Measurements from ENCODE around the gene PHLDA3.

Gene PHLDA3

DNA sequence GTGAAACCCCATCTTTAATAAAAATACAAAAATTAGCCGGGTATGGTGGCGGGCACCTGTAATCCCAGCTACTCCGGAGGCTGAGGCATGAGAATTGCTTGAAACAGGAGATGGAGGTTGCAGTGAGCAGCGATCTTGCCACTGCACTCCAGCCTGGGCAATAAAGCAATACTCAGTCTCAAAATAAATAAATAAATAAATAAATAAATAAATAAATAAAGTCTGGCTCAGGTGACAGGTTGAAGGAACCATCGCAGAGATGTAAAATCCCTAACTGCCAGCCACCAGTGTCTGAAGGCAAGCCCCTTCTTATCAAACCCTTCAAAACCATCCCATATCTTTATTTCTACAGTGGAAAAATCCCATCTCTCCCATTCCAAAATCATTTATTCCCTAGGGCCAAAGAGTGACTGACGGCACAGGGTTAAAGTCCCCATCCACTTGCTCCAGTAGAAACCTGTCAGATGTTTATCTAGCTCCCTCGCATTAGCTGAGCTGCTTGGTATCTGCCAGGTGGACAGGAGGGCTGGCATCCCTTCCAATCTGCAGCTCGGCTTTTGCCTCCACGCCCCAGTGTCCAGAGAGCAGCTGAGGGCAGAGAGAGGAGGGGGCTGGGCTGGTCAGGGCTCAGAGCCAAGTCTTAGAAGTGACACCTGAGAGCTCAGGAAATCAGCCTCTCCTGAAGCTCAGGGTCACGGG, 33.0 kb upstream of the PHLDA3 start (continued):
- TF ChIP-seq, protein P1, sequence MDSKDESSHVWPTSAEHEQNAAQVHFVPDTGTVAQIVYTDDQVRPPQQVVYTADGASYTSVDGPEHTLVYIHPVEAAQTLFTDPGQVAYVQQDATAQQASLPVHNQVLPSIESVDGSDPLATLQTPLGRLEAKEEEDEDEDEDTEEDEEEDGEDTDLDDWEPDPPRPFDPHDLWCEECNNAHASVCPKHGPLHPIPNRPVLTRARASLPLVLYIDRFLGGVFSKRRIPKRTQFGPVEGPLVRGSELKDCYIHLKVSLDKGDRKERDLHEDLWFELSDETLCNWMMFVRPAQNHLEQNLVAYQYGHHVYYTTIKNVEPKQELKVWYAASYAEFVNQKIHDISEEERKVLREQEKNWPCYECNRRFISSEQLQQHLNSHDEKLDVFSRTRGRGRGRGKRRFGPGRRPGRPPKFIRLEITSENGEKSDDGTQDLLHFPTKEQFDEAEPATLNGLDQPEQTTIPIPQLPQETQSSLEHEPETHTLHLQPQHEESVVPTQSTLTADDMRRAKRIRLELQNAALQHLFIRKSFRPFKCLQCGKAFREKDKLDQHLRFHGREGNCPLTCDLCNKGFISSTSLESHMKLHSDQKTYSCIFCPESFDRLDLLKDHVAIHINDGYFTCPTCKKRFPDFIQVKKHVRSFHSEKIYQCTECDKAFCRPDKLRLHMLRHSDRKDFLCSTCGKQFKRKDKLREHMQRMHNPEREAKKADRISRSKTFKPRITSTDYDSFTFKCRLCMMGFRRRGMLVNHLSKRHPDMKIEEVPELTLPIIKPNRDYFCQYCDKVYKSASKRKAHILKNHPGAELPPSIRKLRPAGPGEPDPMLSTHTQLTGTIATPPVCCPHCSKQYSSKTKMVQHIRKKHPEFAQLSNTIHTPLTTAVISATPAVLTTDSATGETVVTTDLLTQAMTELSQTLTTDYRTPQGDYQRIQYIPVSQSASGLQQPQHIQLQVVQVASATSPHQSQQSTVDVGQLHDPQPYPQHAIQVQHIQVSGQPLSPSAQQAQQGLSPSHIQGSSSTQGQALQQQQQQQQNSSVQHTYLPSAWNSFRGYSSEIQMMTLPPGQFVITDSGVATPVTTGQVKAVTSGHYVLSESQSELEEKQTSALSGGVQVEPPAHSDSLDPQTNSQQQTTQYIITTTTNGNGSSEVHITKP (tag by site-specific recombination; IDR thresholded peaks at IDR 0.05): no peak

DNA sequence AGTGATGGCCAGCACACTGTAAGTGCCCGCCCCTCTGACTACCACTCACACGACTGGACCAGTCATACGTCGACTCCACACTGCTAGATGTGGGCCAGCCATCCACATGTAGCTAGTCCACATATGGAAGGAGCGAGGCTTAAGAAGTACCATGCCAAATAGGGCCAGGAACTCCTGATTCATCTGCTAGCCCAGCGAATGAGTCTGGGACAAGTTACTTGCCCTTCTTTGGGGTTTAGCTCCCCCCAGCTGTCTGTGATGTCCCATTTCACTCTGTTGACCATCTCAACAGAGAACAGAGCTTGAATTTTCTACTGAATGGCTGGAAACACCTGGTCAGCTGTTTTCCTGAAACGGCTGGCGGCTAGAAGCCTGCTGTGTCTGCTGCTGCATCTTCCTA, 32.2 kb upstream of the PHLDA3 start:
- TF ChIP-seq ZSCAN16 (tag by site-specific recombination; IDR thresholded peaks at IDR 0.05) (no peak), ZNF132 (tag by site-specific recombination; IDR thresholded peaks at IDR 0.05; ENCODE audit: borderline replicate concordance) (no peak), ZNF660 (tag by site-specific recombination; IDR thresholded peaks at IDR 0.05) (no peak), ZNF24 (tag by site-specific recombination; IDR thresholded peaks at IDR 0.05) (no peak), ZNF768 (tag by site-specific recombination; IDR thresholded peaks at IDR 0.05) (no peak), ZNF366 (tag by site-specific recombination; conservative IDR thresholded peaks at IDR 0.05) (no peak), ZNF184 (tag by site-specific recombination; IDR thresholded peaks at IDR 0.05) (no peak), SETDB1 (IDR thresholded peaks at IDR 0.05; ENCODE audit: insufficient read length, low read length) (no peak)
- TF ChIP-seq, protein P2, sequence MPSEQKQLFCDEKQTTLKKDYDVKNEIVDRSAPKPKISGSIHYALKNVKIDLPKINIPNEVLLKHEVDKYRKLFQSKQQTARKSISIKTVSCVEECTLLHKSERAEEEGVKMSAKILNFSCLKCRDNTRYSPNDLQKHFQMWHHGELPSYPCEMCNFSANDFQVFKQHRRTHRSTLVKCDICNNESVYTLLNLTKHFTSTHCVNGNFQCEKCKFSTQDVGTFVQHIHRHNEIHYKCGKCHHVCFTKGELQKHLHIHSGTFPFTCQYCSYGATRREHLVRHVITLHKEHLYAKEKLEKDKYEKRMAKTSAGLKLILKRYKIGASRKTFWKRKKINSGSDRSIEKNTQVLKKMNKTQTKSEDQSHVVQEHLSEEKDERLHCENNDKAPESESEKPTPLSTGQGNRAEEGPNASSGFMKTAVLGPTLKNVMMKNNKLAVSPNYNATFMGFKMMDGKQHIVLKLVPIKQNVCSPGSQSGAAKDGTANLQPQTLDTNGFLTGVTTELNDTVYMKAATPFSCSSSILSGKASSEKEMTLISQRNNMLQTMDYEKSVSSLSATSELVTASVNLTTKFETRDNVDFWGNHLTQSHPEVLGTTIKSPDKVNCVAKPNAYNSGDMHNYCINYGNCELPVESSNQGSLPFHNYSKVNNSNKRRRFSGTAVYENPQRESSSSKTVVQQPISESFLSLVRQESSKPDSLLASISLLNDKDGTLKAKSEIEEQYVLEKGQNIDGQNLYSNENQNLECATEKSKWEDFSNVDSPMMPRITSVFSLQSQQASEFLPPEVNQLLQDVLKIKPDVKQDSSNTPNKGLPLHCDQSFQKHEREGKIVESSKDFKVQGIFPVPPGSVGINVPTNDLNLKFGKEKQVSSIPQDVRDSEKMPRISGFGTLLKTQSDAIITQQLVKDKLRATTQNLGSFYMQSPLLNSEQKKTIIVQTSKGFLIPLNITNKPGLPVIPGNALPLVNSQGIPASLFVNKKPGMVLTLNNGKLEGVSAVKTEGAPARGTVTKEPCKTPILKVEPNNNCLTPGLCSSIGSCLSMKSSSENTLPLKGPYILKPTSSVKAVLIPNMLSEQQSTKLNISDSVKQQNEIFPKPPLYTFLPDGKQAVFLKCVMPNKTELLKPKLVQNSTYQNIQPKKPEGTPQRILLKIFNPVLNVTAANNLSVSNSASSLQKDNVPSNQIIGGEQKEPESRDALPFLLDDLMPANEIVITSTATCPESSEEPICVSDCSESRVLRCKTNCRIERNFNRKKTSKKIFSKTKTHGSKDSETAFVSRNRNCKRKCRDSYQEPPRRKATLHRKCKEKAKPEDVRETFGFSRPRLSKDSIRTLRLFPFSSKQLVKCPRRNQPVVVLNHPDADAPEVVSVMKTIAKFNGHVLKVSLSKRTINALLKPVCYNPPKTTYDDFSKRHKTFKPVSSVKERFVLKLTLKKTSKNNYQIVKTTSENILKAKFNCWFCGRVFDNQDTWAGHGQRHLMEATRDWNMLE (tag by site-specific recombination; conservative IDR thresholded peaks at IDR 0.05; ENCODE audit: low read depth): no peak
- TF ChIP-seq, protein P3, sequence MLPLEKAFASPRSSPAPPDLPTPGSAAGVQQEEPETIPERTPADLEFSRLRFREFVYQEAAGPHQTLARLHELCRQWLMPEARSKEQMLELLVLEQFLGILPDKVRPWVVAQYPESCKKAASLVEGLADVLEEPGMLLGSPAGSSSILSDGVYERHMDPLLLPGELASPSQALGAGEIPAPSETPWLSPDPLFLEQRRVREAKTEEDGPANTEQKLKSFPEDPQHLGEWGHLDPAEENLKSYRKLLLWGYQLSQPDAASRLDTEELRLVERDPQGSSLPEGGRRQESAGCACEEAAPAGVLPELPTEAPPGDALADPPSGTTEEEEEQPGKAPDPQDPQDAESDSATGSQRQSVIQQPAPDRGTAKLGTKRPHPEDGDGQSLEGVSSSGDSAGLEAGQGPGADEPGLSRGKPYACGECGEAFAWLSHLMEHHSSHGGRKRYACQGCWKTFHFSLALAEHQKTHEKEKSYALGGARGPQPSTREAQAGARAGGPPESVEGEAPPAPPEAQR (tag by site-specific recombination; IDR thresholded peaks at IDR 0.05): no peak
- TF ChIP-seq, protein P4, sequence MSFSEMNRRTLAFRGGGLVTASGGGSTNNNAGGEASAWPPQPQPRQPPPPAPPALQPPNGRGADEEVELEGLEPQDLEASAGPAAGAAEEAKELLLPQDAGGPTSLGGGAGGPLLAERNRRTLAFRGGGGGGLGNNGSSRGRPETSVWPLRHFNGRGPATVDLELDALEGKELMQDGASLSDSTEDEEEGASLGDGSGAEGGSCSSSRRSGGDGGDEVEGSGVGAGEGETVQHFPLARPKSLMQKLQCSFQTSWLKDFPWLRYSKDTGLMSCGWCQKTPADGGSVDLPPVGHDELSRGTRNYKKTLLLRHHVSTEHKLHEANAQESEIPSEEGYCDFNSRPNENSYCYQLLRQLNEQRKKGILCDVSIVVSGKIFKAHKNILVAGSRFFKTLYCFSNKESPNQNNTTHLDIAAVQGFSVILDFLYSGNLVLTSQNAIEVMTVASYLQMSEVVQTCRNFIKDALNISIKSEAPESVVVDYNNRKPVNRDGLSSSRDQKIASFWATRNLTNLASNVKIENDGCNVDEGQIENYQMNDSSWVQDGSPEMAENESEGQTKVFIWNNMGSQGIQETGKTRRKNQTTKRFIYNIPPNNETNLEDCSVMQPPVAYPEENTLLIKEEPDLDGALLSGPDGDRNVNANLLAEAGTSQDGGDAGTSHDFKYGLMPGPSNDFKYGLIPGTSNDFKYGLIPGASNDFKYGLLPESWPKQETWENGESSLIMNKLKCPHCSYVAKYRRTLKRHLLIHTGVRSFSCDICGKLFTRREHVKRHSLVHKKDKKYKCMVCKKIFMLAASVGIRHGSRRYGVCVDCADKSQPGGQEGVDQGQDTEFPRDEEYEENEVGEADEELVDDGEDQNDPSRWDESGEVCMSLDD (tag by site-specific recombination; IDR thresholded peaks at IDR 0.05): no peak
- TF ChIP-seq, protein P5, sequence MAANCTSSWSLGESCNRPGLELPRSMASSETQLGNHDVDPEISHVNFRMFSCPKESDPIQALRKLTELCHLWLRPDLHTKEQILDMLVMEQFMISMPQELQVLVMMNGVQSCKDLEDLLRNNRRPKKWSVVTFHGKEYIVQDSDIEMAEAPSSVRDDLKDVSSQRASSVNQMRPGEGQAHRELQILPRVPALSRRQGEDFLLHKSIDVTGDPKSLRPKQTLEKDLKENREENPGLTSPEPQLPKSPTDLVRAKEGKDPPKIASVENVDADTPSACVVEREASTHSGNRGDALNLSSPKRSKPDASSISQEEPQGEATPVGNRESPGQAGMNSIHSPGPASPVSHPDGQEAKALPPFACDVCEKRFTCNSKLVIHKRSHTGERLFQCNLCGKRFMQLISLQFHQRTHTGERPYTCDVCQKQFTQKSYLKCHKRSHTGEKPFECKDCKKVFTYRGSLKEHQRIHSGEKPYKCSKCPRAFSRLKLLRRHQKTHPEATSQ (tag by site-specific recombination; IDR thresholded peaks at IDR 0.05): no peak
- POLR2A ChIA-PET: interaction anchor here (0.6 to 1.0 kb wide), 2 partner anchors 113 to 1219 kb away, joined by 3 to 4 read pairs; no protein-coding TSS in a partner anchor
- no peaks in the 10 kb centered on the region for H3K36me3 ChIP-seq (ENCODE audit: control insufficient read depth in 2 of 2, insufficient read depth in 1 of 2, low read length in 2 of 2)
- H3K27ac ChIP-seq (ENCODE audit: extremely low read depth, low read depth, low read length): no peak overlapping the region
- no peak overlapping the region for H3K4me3 ChIP-seq (ENCODE audit: low read depth, low read length)
- CTCF ChIA-PET: interaction anchor here (0.5 to 5.5 kb wide), 8 partner anchors 10 to 192 kb away, joined by 3 to 74 read pairs (median 5); no protein-coding TSS in a partner anchor
- no peaks in the 10 kb centered on the region for H3K9me3 ChIP-seq (ENCODE audit: control insufficient read depth, insufficient read depth, low read depth, low read length)
- H3K4me1 ChIP-seq (ENCODE audit: control insufficient read depth, insufficient read depth, low read length): no peaks in the 10 kb centered on the region; the same call in none of the 2 replicates
